GM23338 (cell line): ENCODE results near the gene MEGF9. TPM values are rescaled to one million over a fixed set of nuclear protein-coding genes. Genes with fewer than 3 reads are reported as not detected.

Experiments used
- ATAC-seq: fragments of 200-7000 bp; cut with Tn5 transposase; 3 replicates; pipeline ENCODE4 v1.9.1; 2020
- DNase-seq: peaks from one replicate; pipeline ENCODE4 v3.0.0-alpha.2; 2015; ENCODE audit warnings: low spot score
- H2AFZ ChIP-seq: fragments of 200-600 bp; sonication (generic); 2 replicates; pipeline ENCODE4 v1.8.0; 2016; ENCODE audit warnings: antibody characterized with exemption, mild to moderate bottlenecking, moderate library complexity
- H3F3A ChIP-seq: fragments of 200-600 bp; sonication (generic); replicated peaks from 2 replicates; pipeline ENCODE4 v1.8.0; 2017; ENCODE audit warnings: antibody characterized with exemption, mixed run types, low read depth
- H3K27ac ChIP-seq: fragments of 200-600 bp; sonication (generic); 2 replicates; pipeline ENCODE4 v1.6.1; 2016; ENCODE audit warnings: low read depth
- H3K27me3 ChIP-seq: fragments of 200-600 bp; sonication (generic); 2 replicates; pipeline ENCODE4 v1.8.0; 2016; ENCODE audit warnings: mild to moderate bottlenecking, mixed run types, moderate library complexity; ENCODE audit not compliant: insufficient read depth
- H3K36me3 ChIP-seq: fragments of 200-600 bp; sonication (generic); 2 replicates; pipeline ENCODE4 v1.8.0; 2016; ENCODE audit warnings: mild to moderate bottlenecking; ENCODE audit not compliant: insufficient read depth
- H3K4me1 ChIP-seq: fragments of 200-600 bp; sonication (generic); 2 replicates; pipeline ENCODE4 v1.8.0; 2016; ENCODE audit warnings: mild to moderate bottlenecking, moderate library complexity; ENCODE audit not compliant: insufficient read depth
- H3K4me2 ChIP-seq: fragments of 200-600 bp; sonication (generic); 2 replicates; pipeline ENCODE4 v1.7.1; 2017; ENCODE audit warnings: mixed run types
- H3K4me3 ChIP-seq: fragments of 200-600 bp; sonication (generic); 2 replicates; pipeline ENCODE4 v1.6.1; 2016; ENCODE audit warnings: mixed run types
- H3K79me2 ChIP-seq: fragments of 200-600 bp; sonication (generic); replicated peaks from 2 replicates; pipeline ENCODE4 v1.8.0; 2017; ENCODE audit warnings: mild to moderate bottlenecking; ENCODE audit not compliant: insufficient read depth
- H3K9me2 ChIP-seq: fragments of 200-600 bp; sonication (generic); 2 replicates; pipeline ENCODE4 v1.8.0; 2017; ENCODE audit not compliant: insufficient read depth
- H4K20me1 ChIP-seq: fragments of 200-600 bp; sonication (generic); replicated peaks from 2 replicates; pipeline ENCODE4 v1.8.0; 2017; ENCODE audit warnings: mild to moderate bottlenecking; ENCODE audit not compliant: insufficient read depth
- H3K27ac Mint-ChIP-seq: 2 replicates; pipeline ENCODE4 v1.8.0; 2020; ENCODE audit warnings: inconsistent platforms, mild to moderate bottlenecking, moderate library complexity, mixed read lengths
- H3K27me3 Mint-ChIP-seq: 3 replicates; pipeline ENCODE4 v1.8.0; 2022; ENCODE audit warnings: low read depth, mild to moderate bottlenecking, moderate library complexity, mixed read lengths, inconsistent platforms; ENCODE audit not compliant: insufficient read depth, poor library complexity
- H3K36me3 Mint-ChIP-seq: 3 replicates; pipeline ENCODE4 v1.8.0; 2021; ENCODE audit warnings: low read depth, mild to moderate bottlenecking, inconsistent platforms, moderate library complexity, mixed read lengths
- H3K4me1 Mint-ChIP-seq: 3 replicates; pipeline ENCODE4 v1.8.0; 2020; ENCODE audit warnings: mild to moderate bottlenecking, inconsistent platforms, mixed read lengths
- H3K4me3 Mint-ChIP-seq: 3 replicates; pipeline ENCODE4 v1.8.0; 2021; ENCODE audit warnings: moderate library complexity, mild to moderate bottlenecking, inconsistent platforms, mixed read lengths
- H3K9me3 Mint-ChIP-seq: 3 replicates; pipeline ENCODE4 v1.8.0; 2020; ENCODE audit warnings: moderate library complexity, mild to moderate bottlenecking, inconsistent platforms, mixed read lengths
- CREB1 ChIP-seq: fragments of 250-450 bp; sonication (Bioruptor Pico); IDR thresholded peaks from 2 replicates; pipeline ENCODE4 v1.5.0; 2020; ENCODE audit warnings: low read depth, mild to moderate bottlenecking, moderate library complexity
- JUNB ChIP-seq: IDR thresholded peaks from one replicate; pipeline ENCODE4 v1.6.1; 2016; ENCODE audit warnings: antibody characterized with exemption; ENCODE audit not compliant: unreplicated experiment
- POLR2AphosphoS5 ChIP-seq: IDR thresholded peaks from 2 replicates; pipeline ENCODE4 v1.6.1; 2016; ENCODE audit warnings: antibody characterized with exemption, low read depth
- ZNF331 ChIP-seq: fragments of 250-450 bp; sonication (Bioruptor Pico); IDR thresholded peaks from 2 replicates; pipeline ENCODE4 v1.5.0; 2020; ENCODE audit warnings: low read depth, mild to moderate bottlenecking, moderate library complexity
- ZNF462 ChIP-seq: fragments of 250-450 bp; sonication (Bioruptor Pico); IDR thresholded peaks from 2 replicates; pipeline ENCODE4 v1.5.0; 2020; ENCODE audit warnings: mild to moderate bottlenecking, moderate library complexity
- polyA plus RNA-seq: library from polyadenylated mRNA; unstranded; fragments of >200 nt; fragmentation: Nextera tagmentation; extraction: Ambion mirVana; gene quantifications from 2 replicates; pipeline ENCODE4 v1.2.1, GENCODE V29; 2016
- total RNA-seq: library from RNA; depleted of rRNA; stranded (reverse); fragments of >200 nt; shearing (Covaris generic); gene quantifications from 2 replicates; pipeline ENCODE4 v1.2.3, GENCODE V29; 2014

Gene MEGF9
- total and polyA plus RNA-seq, 2 experiments from 2014 or later = 0.87 to 1.6 TPM

- H3K27ac ChIP-seq = no peak overlapping the region
- no peak for ATAC-seq
Observed at GRCh38 chr9:120648581-120649197, 65.6 kb downstream of the MEGF9 start.

More at GRCh38 chr9:120648581-120649197, 65.6 kb downstream of the MEGF9 start:
- no peaks in the 10 kb centered on the region for H3K27me3 ChIP-seq
- H4K20me1 ChIP-seq = peaks cover 1% of the 10 kb centered on the region; the same call in 1 of the 2 replicates
- Mint-ChIP-seq H3K27me3 (no peaks in the 10 kb centered on the region), H3K4me1 (no peaks in the 10 kb centered on the region), H3K36me3 (no peaks in the 10 kb centered on the region), H3K9me3 (no peaks in the 10 kb centered on the region), H3K27ac (no peak overlapping the region), H3K4me3 (no peak overlapping the region)
- no peak overlapping the region for H3K4me2 ChIP-seq
- no peaks in the 10 kb centered on the region for H3F3A ChIP-seq
- H3K36me3 ChIP-seq = no peaks in the 10 kb centered on the region
- H2AFZ ChIP-seq = no peak overlapping the region
- H3K9me2 ChIP-seq = no peaks in the 10 kb centered on the region
- no peaks in the 10 kb centered on the region for H3K79me2 ChIP-seq
- H3K4me1 ChIP-seq = no peaks in the 10 kb centered on the region
- no peak for DNase-seq
- H3K4me3 ChIP-seq = no peak overlapping the region
- TF ChIP-seq ZNF462 (CRISPR knock-in tag) = no peak
- TF ChIP-seq ZNF331 (CRISPR knock-in tag) = no peak
- no peak for TF ChIP-seq JUNB
- no peak for TF ChIP-seq POLR2AphosphoS5
- TF ChIP-seq CREB1 (CRISPR knock-in tag) = no peak
